ENCODE results near the gene GRPEL1. TPM values are rescaled to one million over a fixed set of nuclear protein-coding genes. Genes with fewer than 3 reads are reported as not detected.
"Not testable (repeated sequence)": the region's sequence is repeated elsewhere in the genome, so short reads cannot be mapped to it uniquely, and the experiment has no call there.

The GRPEL1 gene
- total RNA-seq, 1 donor from 2014 or later: 31.4 TPM

DNA sequence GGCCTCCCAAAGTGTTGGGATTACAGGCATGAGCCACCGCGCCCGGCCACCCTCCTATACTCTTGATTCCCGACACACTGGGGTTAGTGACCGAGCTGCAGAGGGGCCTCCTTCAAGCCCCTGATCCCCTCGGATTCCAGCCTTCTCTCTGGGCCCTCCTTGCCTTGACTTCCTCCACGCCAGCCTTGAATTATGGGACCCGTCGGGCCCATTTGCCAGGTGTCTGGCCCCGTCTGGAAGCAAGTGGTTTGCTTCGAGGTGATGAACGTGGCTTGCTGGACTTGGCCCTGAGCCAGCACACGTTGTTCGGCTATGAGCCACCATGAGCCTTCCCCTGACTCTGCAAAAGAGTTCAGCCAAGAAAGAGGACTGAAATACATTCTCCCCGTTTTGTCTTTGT lies 37.4 kb upstream of the GRPEL1 start:
- Mint-ChIP-seq H3K36me3 (no peaks in the 10 kb centered on the region), H3K4me1 (ENCODE audit: unreplicated experiment) (peaks cover 14% of the 10 kb centered on the region), H3K27me3 (peaks cover 10% of the 10 kb centered on the region), H3K27ac (peak overlapping the region; percentile 58), H3K4me3 (peak overlapping the region; percentile 54), H3K9me3 (no peaks in the 10 kb centered on the region)
- no peak for TF ChIP-seq CTCF (conservative IDR thresholded peaks at IDR 0.05)
- DNase-seq (ENCODE audit: extremely low spot score, unreplicated experiment): no peak

DNA sequence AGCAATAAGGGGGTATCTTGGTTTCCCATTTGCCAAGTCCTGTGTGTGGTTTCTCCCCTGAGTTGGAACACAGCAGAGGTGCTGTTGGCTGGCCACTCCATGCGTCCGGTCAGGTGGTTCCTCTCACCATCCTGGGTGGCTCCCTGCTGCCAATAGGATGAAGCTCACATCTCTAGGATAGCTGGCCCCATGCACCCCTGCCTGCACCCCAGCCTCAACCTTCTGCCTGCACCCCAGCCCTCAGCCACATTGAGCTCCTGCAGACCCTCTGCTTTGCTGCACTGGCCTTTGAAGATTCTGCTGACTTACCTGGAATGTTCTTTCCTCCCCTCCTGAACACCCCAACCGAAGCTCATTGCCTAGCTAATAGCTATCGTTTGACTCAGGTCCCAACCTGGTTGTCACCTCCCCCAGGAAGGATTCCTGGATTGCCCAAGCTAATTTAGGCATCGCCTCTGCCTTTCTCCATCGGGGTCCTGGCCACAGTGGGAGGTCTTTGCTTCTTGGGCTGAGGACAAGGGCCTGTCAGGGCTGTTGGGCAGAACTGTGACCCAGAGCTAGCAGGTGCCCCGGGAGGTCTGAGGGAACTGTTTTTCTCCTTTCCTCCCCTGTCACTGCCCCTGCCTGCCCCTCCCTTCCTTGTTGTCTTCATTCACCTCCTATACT lies 36.6 kb upstream of the GRPEL1 start:
- Mint-ChIP-seq H3K4me1 (ENCODE audit: unreplicated experiment) (peaks cover 14% of the 10 kb centered on the region), H3K27me3 (peaks cover 10% of the 10 kb centered on the region), H3K4me3 (peak overlapping the region; percentile 89), H3K36me3 (no peaks in the 10 kb centered on the region), H3K9me3 (no peaks in the 10 kb centered on the region), H3K27ac (no peak overlapping the region)
- no peak for DNase-seq (ENCODE audit: extremely low spot score, unreplicated experiment)
- no peak for TF ChIP-seq CTCF (conservative IDR thresholded peaks at IDR 0.05)

GRCh38 chr4:7103607-7104365 lies 35.9 kb upstream of the GRPEL1 start:
- Mint-ChIP-seq H3K27ac (peak overlapping the region; percentile 90), H3K27me3 (peaks cover 7% of the 10 kb centered on the region), H3K9me3 (no peaks in the 10 kb centered on the region), H3K4me1 (ENCODE audit: unreplicated experiment) (peaks cover 14% of the 10 kb centered on the region), H3K36me3 (no peaks in the 10 kb centered on the region), H3K4me3 (peak overlapping the region; percentile 89)
- DNase-seq (ENCODE audit: extremely low spot score, unreplicated experiment): no peak
- no peak for TF ChIP-seq CTCF (conservative IDR thresholded peaks at IDR 0.05)

GRCh38 chr4:7103031-7103606 lies 35.3 kb upstream of the GRPEL1 start:
- peaks cover 14% of the 10 kb centered on the region for H3K4me1 Mint-ChIP-seq (ENCODE audit: unreplicated experiment)
- TF ChIP-seq CTCF (conservative IDR thresholded peaks at IDR 0.05): no peak
- no peaks in the 10 kb centered on the region for H3K9me3 Mint-ChIP-seq
- peak overlapping the region; percentile 89 for H3K4me3 Mint-ChIP-seq
- H3K36me3 Mint-ChIP-seq: no peaks in the 10 kb centered on the region
- peak; percentile 82 for DNase-seq (ENCODE audit: extremely low spot score, unreplicated experiment)
- H3K27me3 Mint-ChIP-seq: peaks cover 11% of the 10 kb centered on the region
- H3K27ac Mint-ChIP-seq: peak overlapping the region; percentile 90

- peaks cover 11% of the 10 kb centered on the region for H3K27me3 Mint-ChIP-seq
- not testable (repeated sequence) for H3K36me3 Mint-ChIP-seq
Measured at GRCh38 chr4:7102516-7102909, 34.6 kb upstream of the GRPEL1 start.

More at GRCh38 chr4:7102516-7102909, 34.6 kb upstream of the GRPEL1 start:
- not testable (repeated sequence) for H3K27ac Mint-ChIP-seq; H3K9me3 Mint-ChIP-seq; DNase-seq (ENCODE audit: extremely low spot score, unreplicated experiment)
- peak overlapping the region; percentile 89 for H3K4me3 Mint-ChIP-seq
- H3K4me1 Mint-ChIP-seq (ENCODE audit: unreplicated experiment): peaks cover 14% of the 10 kb centered on the region
